ENCODE results near the gene BFSP2. TPM values are rescaled to one million over a fixed set of nuclear protein-coding genes. Genes with fewer than 3 reads are reported as not detected.

Gene BFSP2
- total RNA-seq, 4 donors from 2014 or later = not detected

DNA sequence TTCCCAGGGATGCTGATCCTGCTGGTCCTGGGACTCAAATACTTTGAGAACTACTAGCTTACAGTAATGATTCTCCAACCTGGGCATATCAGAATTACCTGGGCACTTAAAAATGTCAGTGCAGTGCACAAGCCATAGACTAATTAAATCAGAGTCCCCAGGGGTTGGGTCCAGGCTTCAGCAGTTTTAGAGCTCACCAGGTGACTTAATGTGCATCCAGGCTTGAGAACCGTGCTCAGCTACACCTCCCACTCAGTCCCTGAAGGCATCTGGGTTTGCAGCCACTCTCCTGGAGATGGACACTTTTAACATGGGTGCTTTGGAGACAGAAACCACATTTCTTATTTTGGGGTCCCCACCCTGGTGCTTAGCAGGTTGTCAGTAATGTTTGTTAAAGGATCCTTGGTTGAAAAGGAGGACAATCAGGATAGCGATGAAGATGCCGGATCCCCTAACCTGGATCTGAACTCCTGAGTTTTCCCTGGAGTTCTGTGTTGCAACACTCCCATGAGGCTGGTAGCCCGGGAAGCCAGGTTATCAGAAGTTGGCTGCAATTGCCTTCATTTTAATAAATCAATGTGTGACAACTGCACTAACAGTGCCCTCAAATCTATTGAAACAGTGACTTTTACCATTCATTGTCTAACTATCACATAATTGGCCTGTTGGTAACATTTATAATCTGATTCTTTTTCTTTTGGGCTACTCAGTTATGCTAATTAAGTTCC is 48.1 kb downstream of the BFSP2 start:
- Histone ChIP-seq H3K9me3 (no peaks in the 10 kb centered on the region), H3K4me1 (peaks cover 0 to 12% of the 10 kb centered on the region in 2 donors), H3K36me3 (no peaks in the 10 kb centered on the region), H3K27me3 (no peaks in the 10 kb centered on the region), H3K4me3 (replicated peaks in 1 of 3) (no peak overlapping the region), H3K27ac (peak overlapping the region in 1 of 3 donors; percentile 28)
- TF ChIP-seq, protein P1, sequence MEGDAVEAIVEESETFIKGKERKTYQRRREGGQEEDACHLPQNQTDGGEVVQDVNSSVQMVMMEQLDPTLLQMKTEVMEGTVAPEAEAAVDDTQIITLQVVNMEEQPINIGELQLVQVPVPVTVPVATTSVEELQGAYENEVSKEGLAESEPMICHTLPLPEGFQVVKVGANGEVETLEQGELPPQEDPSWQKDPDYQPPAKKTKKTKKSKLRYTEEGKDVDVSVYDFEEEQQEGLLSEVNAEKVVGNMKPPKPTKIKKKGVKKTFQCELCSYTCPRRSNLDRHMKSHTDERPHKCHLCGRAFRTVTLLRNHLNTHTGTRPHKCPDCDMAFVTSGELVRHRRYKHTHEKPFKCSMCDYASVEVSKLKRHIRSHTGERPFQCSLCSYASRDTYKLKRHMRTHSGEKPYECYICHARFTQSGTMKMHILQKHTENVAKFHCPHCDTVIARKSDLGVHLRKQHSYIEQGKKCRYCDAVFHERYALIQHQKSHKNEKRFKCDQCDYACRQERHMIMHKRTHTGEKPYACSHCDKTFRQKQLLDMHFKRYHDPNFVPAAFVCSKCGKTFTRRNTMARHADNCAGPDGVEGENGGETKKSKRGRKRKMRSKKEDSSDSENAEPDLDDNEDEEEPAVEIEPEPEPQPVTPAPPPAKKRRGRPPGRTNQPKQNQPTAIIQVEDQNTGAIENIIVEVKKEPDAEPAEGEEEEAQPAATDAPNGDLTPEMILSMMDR (IDR thresholded peaks at IDR 0.05) = no peak
- TF ChIP-seq POLR2A (IDR thresholded peaks at IDR 0.05) = no peak
- 61 to 81% methylated on average over 4 of the region's 4 CpGs for WGBS, 2 donors
- DNase-seq = peak; percentile 20 to 30
- intact Hi-C loops (cut with DNase I) = no loop called here

DNA sequence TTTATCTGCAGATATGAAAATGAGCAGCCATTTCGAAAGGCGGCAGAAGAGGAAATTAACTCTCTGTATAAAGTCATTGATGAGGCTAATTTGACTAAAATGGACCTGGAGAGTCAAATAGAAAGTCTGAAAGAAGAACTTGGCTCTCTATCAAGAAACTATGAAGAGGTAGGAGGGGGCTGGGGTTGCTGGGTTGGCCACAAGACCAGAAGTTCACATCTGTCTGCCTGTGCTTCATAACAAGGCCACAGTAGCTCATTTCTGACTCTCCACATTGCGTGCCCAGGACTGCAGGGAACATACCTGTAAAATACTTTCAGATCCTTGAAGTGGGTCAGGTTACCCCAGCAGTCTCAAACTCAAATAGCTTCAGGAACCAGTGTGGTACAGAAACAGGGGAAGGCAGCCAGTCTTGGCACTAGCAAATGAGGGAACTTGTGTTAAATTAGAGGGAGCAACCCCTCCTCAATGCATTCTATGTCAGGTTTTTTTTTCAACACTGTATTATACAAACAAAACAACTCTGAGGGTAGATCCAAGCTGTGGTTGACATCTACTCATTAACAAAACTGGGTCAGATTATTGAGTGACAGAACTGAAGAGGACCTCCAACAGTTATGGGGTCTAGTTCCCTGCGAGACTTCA is 48.7 kb downstream of the BFSP2 start:
- intact Hi-C loops (cut with DNase I) = no loop called here
- H3K9me3 ChIP-seq = no peaks in the 10 kb centered on the region
- DNase-seq = peak in 1 of 2 donors; percentile 22
- WGBS, 2 donors = 64 to 84% methylated on average over 4 of the region's 4 CpGs
- no peak overlapping the region for H3K4me3 ChIP-seq (replicated peaks in 1 of 3)
- no peaks in the 10 kb centered on the region for H3K36me3 ChIP-seq
- TF ChIP-seq POLR2A (IDR thresholded peaks at IDR 0.05) = no peak
- H3K4me1 ChIP-seq = peaks cover 0 to 12% of the 10 kb centered on the region in 2 donors
- peak overlapping the region in 1 of 3 donors; percentile 20 for H3K27ac ChIP-seq
- H3K27me3 ChIP-seq = no peaks in the 10 kb centered on the region

DNA sequence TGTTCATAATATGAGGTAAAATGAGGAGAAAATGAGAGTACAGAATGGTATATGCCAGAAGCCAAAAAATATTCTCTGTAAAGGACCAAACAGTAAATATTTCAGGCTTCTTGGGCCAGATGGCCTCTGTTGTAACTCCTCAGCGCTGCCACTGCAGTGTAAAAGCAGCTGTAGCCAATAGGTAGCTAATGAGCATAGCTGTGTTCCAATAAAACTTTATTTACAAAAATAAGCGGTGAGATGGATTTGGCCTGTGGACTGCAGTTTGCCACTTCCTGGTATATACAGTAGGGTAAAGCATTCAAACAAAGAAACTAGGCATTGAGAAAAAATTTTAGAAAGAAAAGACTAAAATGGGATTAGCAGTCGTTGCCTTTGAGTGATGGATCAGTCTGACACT is 51.5 kb downstream of the BFSP2 start:
- WGBS, 2 donors = 94 to 96% methylated on average over 3 of the region's 3 CpGs
- Histone ChIP-seq H3K36me3 (no peaks in the 10 kb centered on the region), H3K4me3 (replicated peaks in 1 of 3) (no peak overlapping the region), H3K27ac (no peak overlapping the region), H3K9me3 (no peaks in the 10 kb centered on the region), H3K4me1 (peaks cover 0 to 12% of the 10 kb centered on the region in 2 donors), H3K27me3 (no peaks in the 10 kb centered on the region)
- intact Hi-C loops (cut with DNase I) = no loop called here
- TF ChIP-seq, protein P1 (IDR thresholded peaks at IDR 0.05) = no peak
- no peak for TF ChIP-seq POLR2A (IDR thresholded peaks at IDR 0.05)
- no peak for DNase-seq

DNA sequence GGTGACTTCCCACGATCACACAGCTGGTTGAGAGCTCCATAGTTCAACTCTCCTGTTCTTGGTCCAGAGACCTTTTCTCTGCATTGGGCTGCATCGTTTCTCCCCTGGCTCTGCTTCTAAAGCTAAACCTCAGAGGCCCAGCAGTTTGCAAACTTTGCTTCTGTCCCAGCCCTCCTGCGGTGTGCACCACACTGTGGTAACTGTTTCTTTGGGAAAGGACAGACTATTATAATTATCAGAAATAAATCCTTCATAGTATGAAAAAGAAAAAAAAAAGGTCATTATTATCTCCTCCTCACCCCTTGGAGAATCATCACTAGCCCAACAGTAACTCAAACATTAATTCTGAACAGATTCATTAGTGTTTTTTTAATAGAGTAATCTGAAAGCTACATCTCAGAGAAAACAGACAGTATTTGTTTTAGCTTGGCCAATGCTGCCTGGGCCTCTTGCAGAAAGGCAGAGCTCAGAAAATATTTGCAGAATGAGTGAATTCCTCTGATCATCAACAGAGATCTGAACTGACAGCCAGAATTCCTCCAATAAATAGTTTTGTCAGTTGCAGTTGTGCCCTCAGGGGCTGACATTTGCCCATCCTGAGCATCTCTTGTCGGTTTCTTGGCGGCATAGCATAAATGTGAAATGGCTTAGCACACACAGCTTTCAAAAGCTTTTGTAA is 52.9 kb downstream of the BFSP2 start:
- Histone ChIP-seq H3K36me3 (no peaks in the 10 kb centered on the region), H3K9me3 (no peaks in the 10 kb centered on the region), H3K4me3 (replicated peaks in 1 of 3) (no peak overlapping the region), H3K27ac (peak overlapping the region in 1 of 3 donors; percentile 26), H3K27me3 (no peaks in the 10 kb centered on the region), H3K4me1 (peaks cover 0 to 7% of the 10 kb centered on the region in 2 donors)
- TF ChIP-seq POLR2A (IDR thresholded peaks at IDR 0.05) = no peak
- TF ChIP-seq, protein P1 (IDR thresholded peaks at IDR 0.05) = no peak
- intact Hi-C loops (cut with DNase I) = no loop called here
- WGBS, 2 donors = 72 to 76% methylated on average over 5 of the region's 5 CpGs
- no peak for DNase-seq

DNA sequence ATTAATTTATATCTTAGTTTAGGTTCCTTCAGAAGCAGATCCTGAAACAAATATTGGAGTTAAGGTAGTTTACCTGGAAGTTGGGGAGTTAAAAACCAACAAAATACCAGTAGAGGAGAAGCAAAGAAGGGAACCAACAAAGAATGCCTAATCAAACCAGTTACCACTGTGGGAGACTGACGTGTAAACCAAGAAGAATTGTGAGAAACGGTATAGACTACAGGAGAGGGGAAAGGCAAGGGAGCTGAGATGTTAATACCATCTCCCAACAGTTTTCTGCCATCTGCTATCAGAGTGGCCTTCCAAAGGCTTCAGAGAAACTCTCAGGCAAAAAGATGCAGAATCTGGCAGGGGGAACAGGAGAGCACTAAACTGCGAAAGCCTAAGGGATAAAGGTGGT is 53.5 kb downstream of the BFSP2 start:
- 72 to 83% methylated on average over 3 of the region's 3 CpGs for WGBS, 2 donors
- TF ChIP-seq POLR2A (IDR thresholded peaks at IDR 0.05) = no peak
- TF ChIP-seq, protein P1 (IDR thresholded peaks at IDR 0.05) = no peak
- no peaks in the 10 kb centered on the region for H3K27me3 ChIP-seq
- no peak for DNase-seq
- no peak overlapping the region for H3K27ac ChIP-seq
- H3K9me3 ChIP-seq = no peaks in the 10 kb centered on the region
- no peak overlapping the region for H3K4me3 ChIP-seq (replicated peaks in 1 of 3)
- intact Hi-C loops (cut with DNase I) = no loop called here
- H3K36me3 ChIP-seq = no peaks in the 10 kb centered on the region
- H3K4me1 ChIP-seq = peaks cover 0 to under 1% of the 10 kb centered on the region in 2 donors
